Ectodermal cell (in vitro differentiated cells): ENCODE measurements around the gene CD244.

Experiments used
- H3K27ac ChIP-seq: 2 replicates; pipeline ENCODE4 v1.7.0; 2013; ENCODE audit warnings: mild to moderate bottlenecking, low read depth, low read length; ENCODE audit not compliant: insufficient read depth, poor library complexity, severe bottlenecking
- H3K27me3 ChIP-seq: 2 replicates; pipeline ENCODE4 v1.7.0; 2013; ENCODE audit warnings: mild to moderate bottlenecking, low read length; ENCODE audit not compliant: insufficient read depth, control insufficient read depth, poor library complexity, severe bottlenecking
- H3K36me3 ChIP-seq: one replicate; pipeline ENCODE4 v1.7.0; 2013; ENCODE audit warnings: low read length; ENCODE audit not compliant: control insufficient read depth, insufficient read depth
- H3K4me1 ChIP-seq: one replicate; pipeline ENCODE4 v1.7.0; 2013; ENCODE audit warnings: low read length; ENCODE audit not compliant: control insufficient read depth, insufficient read depth
- H3K4me3 ChIP-seq: 2 replicates; pipeline ENCODE4 v1.7.0; 2013; ENCODE audit warnings: low read depth, low read length, control low read depth; ENCODE audit not compliant: insufficient read depth
- H3K9me3 ChIP-seq: 2 replicates; pipeline ENCODE4 v1.7.0; 2013; ENCODE audit warnings: mild to moderate bottlenecking, low read length, moderate library complexity; ENCODE audit not compliant: control insufficient read depth
- WGBS, 2 experiments: methylation state at CpG; one replicate each; pipeline ENCODE4 v1.1.7; 2013; ENCODE audit warnings: missing lambda C conversion rate in 2 of 2; 5-methylcytosine and 5-hydroxymethylcytosine counted together

The CD244 gene

DNA sequence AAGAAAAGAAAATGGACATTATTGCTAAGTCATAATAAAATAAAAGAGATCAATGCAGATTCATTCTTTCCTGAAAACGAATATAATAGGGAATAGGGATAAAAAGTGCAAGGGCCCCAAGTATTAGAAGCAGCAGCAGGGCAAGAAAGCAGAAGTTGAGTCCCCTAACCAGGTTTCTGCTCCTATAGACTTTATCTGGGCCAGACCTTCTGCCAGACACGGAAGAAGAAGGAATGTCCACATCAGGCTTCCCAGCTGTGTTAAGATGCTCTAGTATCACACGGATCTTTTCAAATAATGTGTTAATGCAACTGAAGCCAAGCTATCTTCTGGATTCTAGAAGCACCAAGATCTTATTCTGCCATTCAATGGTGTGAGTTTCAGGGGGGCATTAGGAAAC is 26.9 kb downstream of the CD244 start:
- Histone ChIP-seq H3K27ac (no peak overlapping the region), H3K4me3 (no peak overlapping the region), H3K4me1 (peaks cover 16% of the 10 kb centered on the region), H3K27me3 (no peaks in the 10 kb centered on the region), H3K9me3 (no peaks in the 10 kb centered on the region), H3K36me3 (no peaks in the 10 kb centered on the region)
- WGBS, 2 experiments, result 88 to 95% methylated on average over 3 of the region's 3 CpGs

DNA sequence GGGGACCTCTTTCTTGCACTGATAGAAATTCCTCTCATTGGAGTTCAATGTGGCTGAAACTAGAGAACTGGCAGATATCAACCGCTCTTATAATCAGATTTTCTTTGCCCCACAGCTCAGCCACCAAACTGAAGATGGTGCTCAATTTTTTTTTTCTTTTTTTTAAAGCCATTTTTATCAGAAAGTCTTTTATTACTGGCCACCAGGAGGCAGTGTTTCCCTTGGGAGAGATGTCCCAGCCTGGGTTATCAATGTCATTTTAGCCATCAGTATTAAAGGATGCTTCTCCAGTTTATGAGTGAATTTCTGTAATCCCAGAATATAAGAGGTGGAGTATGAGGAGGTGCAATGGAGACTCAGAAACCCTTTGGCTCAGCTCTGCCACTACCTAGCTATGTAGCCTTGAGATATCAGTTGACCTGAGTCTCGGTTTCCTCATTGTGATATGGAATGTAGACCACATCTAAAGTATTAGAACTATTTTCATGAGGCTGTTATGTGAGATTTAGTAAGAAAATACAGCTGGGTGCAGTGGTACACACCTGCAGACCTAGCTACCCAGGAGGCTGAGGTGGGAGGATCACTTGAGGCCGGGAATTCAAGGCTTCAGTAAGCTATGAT is 27.6 kb downstream of the CD244 start:
- Histone ChIP-seq H3K4me1 (peaks cover 16% of the 10 kb centered on the region), H3K27ac (no peak overlapping the region), H3K36me3 (no peaks in the 10 kb centered on the region), H3K9me3 (no peaks in the 10 kb centered on the region), H3K27me3 (no peaks in the 10 kb centered on the region), H3K4me3 (no peak overlapping the region)
- WGBS, 2 experiments, result 76 to 81% methylated on average over 3 of the region's 3 CpGs

DNA sequence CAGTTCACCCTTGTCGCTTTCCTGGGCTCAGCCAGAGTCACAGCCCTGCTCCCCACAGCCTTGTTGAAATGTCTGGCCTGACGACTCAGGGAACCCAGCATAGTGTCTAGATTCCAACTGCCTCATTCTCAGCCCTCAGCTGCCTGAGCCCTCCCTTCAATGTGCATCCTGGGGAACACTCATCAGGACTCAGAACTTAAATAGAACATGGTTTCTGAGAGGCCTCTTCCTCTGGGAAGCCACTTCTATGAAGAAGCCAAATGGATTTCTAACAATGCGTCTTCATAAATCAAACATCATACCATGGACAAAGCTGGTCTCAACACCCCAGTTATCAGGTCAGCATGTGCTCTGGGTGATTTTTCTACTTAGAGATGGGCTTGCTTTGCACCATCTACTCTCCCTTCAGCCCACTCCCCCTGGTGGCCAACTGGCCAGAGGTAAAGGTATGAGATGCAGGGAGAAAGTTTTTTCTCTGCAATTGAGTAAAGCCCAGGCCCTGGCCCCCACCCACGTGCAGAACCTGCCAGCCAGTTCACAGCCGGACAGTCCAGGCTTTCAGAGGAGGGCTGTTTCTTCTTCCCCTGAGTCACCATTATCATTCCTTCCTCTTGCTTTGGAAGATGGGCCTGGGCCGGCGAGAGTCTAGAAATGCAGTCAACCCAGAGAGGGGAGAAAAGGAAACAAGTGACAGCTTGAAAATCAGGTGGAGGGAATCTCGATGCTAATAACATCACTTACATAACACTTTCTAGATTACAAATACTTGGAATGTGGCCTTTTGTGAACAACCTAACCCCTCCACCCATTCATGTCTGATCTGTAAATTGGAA is 32.1 kb downstream of the CD244 start:
- Histone ChIP-seq H3K4me1 (no peaks in the 10 kb centered on the region), H3K27me3 (no peaks in the 10 kb centered on the region)
- WGBS, 2 experiments, result 67 to 70% methylated on average over 7 to 8 of the region's 8 CpGs

DNA sequence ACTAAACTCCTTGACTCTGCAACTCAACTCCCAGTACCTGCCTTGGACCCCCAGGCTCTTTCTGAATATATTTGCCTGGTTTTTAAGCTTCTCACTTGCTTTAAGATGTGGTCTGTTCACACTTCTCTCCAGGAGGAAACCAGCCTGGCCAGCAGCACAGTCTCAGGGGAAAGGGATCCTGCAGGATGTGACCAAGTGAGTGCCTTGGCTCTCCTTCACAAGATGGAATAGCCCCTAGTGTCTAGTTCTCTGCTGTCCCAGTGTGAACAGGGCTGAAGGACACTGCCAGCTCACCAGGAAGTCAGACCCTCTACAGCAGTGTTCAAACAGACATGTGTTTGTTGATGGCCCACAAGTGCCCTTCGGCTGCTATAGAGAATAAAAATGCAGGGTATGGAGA is 32.9 kb downstream of the CD244 start:
- no peaks in the 10 kb centered on the region for H3K9me3 ChIP-seq
- no peaks in the 10 kb centered on the region for H3K4me1 ChIP-seq
- H3K36me3 ChIP-seq, result no peaks in the 10 kb centered on the region
- no peak overlapping the region for H3K4me3 ChIP-seq
- 89 to 92% methylated on average over 1 of the region's 1 CpG for WGBS, 2 experiments
- H3K27ac ChIP-seq, result no peak overlapping the region
- H3K27me3 ChIP-seq, result no peaks in the 10 kb centered on the region

More for the DNA sequence above, 32.1 kb downstream of the CD244 start:
- H3K4me3 ChIP-seq, result no peak overlapping the region
- H3K9me3 ChIP-seq, result no peaks in the 10 kb centered on the region
- H3K27ac ChIP-seq, result no peak overlapping the region
- no peaks in the 10 kb centered on the region for H3K36me3 ChIP-seq

DNA sequence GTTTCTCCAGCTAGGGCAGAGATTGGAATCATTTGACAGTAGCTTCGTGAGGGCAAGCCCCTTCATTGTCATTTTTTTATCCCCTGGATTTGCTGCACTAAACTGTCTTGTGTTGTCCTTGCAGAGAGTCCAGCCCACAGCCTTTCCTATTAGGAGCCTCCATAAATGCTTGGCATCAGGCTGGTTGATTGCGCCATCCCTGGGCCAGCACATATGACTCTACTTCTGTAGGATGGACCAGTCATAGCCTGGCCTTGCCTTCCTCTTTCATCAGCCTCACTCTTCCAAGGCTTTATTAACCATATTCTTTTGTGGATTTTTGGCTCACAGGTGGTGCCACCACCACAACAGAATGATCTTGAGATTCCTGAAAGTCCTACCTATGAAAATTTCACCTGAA is 35.3 kb downstream of the CD244 start:
- WGBS, 2 experiments, result 91 to 93% methylated on average over 2 of the region's 2 CpGs
- Histone ChIP-seq H3K4me1 (no peaks in the 10 kb centered on the region), H3K27me3 (no peaks in the 10 kb centered on the region), H3K27ac (no peak overlapping the region), H3K4me3 (no peak overlapping the region), H3K36me3 (no peaks in the 10 kb centered on the region), H3K9me3 (no peaks in the 10 kb centered on the region)

DNA sequence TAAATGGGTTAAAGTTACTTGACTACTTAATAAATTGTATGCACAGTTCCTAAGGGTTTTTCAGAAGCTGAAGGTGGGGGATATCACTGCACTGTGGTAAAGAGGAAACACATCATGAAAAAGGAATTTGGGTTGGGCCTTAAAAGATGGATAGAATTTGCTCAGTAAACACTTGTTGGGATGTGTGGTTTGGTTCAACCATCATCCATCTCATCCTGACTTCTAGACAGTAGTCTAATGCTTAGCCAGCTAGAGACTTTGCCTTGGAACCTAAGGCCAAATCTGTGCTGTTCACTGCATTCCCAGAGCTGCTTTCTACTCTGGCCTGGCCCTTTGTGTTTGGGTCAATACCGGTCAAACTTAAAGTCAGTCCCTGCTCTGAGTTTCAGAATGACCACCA is 36.1 kb downstream of the CD244 start:
- 85 to 95% methylated on average over 1 of the region's 1 CpG for WGBS, 2 experiments
- Histone ChIP-seq H3K27ac (no peak overlapping the region), H3K36me3 (no peaks in the 10 kb centered on the region), H3K4me3 (no peak overlapping the region), H3K27me3 (no peaks in the 10 kb centered on the region), H3K4me1 (no peaks in the 10 kb centered on the region), H3K9me3 (no peaks in the 10 kb centered on the region)

DNA sequence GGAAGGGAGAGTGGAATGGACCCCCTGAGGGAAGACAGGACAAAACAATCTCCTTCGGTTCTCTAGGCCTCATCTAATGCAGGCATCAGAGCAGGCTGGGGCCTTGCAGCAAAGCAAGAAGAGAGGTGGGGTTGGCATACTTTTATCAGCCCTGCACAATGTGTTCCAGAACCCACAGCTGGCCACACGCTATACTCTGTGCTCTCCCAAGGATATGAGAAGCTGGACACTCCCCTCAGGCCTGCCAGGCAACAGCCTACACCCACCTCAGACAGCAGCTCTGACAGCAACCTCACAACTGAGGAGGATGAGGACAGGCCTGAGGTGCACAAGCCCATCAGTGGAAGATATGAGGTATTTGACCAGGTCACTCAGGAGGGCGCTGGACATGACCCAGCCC is 39.4 kb downstream of the CD244 start:
- H3K4me3 ChIP-seq, result no peak overlapping the region
- no peaks in the 10 kb centered on the region for H3K27me3 ChIP-seq
- H3K9me3 ChIP-seq, result no peaks in the 10 kb centered on the region
- WGBS, 2 experiments, result 91% methylated on average over 3 of the region's 3 CpGs
- H3K4me1 ChIP-seq, result peaks cover 5% of the 10 kb centered on the region
- no peak overlapping the region for H3K27ac ChIP-seq
- H3K36me3 ChIP-seq, result no peaks in the 10 kb centered on the region

DNA sequence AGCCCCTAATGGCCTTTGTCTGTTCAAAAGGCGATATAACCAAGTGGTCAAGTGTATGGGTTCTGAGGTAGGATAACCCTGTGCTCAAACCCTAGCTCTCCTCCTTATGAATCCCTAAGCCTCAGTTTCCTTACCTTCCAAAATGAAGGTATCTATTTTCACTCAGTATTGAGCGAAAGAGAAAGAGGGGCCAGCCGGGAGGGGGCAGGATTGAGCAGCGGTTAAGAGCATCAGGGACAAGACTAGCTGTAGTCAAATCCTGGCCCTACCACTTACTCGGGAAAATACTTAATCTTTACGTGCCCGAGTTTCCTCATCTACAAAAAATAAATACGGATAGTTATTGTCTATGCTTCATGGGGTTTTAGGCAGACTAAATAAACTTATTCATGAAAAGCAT is 41.1 kb downstream of the CD244 start:
- 89 to 90% methylated on average over 8 of the region's 8 CpGs for WGBS, 2 experiments
- no peak overlapping the region for H3K4me3 ChIP-seq
- H3K9me3 ChIP-seq, result no peaks in the 10 kb centered on the region
- no peaks in the 10 kb centered on the region for H3K27me3 ChIP-seq
- no peak overlapping the region for H3K27ac ChIP-seq
- peaks cover 7% of the 10 kb centered on the region for H3K4me1 ChIP-seq
- H3K36me3 ChIP-seq, result no peaks in the 10 kb centered on the region

DNA sequence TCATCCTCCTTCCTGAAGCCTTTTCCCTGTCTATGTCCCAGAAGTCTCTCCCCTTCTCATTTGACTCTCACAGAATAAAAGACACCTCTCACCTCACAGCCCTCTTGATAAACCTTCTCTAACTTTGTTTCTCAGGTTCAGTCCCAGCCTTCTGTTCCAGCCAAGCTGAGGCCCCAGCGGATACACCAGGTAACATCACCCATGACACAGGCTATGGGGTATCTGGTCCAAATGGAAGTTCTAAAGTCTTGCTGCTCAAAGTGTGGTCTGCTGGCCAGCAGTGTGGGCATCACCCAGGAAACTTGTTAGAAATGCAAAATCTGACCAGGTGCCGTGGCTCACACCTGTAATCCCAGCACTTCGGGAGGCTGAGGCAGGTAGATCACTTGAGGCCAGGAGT is 43.5 kb downstream of the CD244 start:
- WGBS, 2 experiments, result 62 to 64% methylated on average over 3 of the region's 3 CpGs
- H3K27ac ChIP-seq, result no peak overlapping the region
- H3K4me3 ChIP-seq, result no peak overlapping the region
- no peaks in the 10 kb centered on the region for H3K36me3 ChIP-seq
- no peaks in the 10 kb centered on the region for H3K9me3 ChIP-seq
- H3K27me3 ChIP-seq, result no peaks in the 10 kb centered on the region
- H3K4me1 ChIP-seq, result peaks cover 7% of the 10 kb centered on the region

DNA sequence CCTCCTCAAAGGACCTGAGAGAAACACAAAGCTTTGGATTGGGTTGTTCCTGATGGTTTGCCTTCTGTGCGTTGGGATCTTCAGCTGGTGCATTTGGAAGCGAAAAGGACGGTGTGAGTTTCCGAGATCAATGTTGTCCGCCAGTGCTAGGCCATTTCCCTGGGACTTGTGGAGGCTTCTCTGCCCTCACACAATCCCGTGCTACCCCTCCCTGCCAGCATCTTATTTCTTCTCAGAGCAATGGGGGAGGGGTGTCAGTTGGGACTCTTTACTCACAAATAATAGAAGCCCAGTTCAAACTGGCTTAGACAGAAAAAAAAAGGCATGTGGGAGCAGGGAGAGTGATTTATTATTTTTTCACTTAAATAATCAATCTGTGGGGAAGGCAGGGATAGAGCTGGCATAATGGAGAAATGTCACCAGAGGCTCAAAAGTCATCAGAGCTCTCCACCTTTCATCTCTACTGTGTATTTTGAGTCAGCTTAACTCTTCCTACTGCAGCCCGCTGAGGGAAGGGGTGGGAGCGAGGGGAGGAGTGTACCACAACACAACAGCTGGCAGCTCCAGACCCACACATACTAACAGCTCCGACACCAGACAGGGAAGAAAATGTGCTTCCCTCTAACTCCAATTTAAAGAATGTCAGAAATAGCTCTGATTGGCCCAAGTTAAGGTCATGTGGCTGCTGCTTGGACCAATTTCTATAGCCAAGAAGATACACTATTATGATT is 44.3 kb downstream of the CD244 start:
- H3K9me3 ChIP-seq, result no peaks in the 10 kb centered on the region
- H3K27ac ChIP-seq, result no peak overlapping the region
- H3K4me3 ChIP-seq, result no peak overlapping the region
- no peaks in the 10 kb centered on the region for H3K36me3 ChIP-seq
- H3K27me3 ChIP-seq, result no peaks in the 10 kb centered on the region
- 65 to 73% methylated on average over 8 to 9 of the region's 9 CpGs for WGBS, 2 experiments
- peaks cover 7% of the 10 kb centered on the region for H3K4me1 ChIP-seq
